ENCODE data around the gene TDP2. TPM values are rescaled to one million over a fixed set of nuclear protein-coding genes. Genes with fewer than 3 reads are reported as not detected.

TDP2 gene
- total and polyA plus RNA-seq, 9 donors, result 22.4 to 31.0 (median 26.7) TPM

- no peak for TF ChIP-seq POLR2A (IDR thresholded peaks at IDR 0.05)
- TF ChIP-seq EP300 (IDR thresholded peaks at IDR 0.05), result no peak
- Histone ChIP-seq H3K36me3 (no peaks in the 10 kb centered on the region), H3K9me3 (no peaks in the 10 kb centered on the region), H3K27ac (no peak overlapping the region), H3K4me1 (ENCODE audit: insufficient read depth) (no peaks in the 10 kb centered on the region), H3K4me3 (no peak overlapping the region), H3K27me3 (no peaks in the 10 kb centered on the region)
- intact Hi-C loops (cut with DNase I), result no loop called here
- 36 to 56% (median 48%) methylated on average over 5 of the region's 5 CpGs for WGBS, 3 donors
- no peak for DNase-seq
These were observed 35.0 kb downstream of the TDP2 start for GRCh38 chr6:24631671-24632070.

GRCh38 chr6:24630856-24631505 is 35.7 kb downstream of the TDP2 start:
- Histone ChIP-seq H3K4me3 (no peak overlapping the region), H3K9me3 (no peaks in the 10 kb centered on the region), H3K27ac (no peak overlapping the region), H3K36me3 (no peaks in the 10 kb centered on the region), H3K27me3 (no peaks in the 10 kb centered on the region), H3K4me1 (ENCODE audit: insufficient read depth) (no peaks in the 10 kb centered on the region)
- 72 to 77% (median 74%) methylated on average over 5 of the region's 5 CpGs for WGBS, 3 donors
- TF ChIP-seq, protein P1, sequence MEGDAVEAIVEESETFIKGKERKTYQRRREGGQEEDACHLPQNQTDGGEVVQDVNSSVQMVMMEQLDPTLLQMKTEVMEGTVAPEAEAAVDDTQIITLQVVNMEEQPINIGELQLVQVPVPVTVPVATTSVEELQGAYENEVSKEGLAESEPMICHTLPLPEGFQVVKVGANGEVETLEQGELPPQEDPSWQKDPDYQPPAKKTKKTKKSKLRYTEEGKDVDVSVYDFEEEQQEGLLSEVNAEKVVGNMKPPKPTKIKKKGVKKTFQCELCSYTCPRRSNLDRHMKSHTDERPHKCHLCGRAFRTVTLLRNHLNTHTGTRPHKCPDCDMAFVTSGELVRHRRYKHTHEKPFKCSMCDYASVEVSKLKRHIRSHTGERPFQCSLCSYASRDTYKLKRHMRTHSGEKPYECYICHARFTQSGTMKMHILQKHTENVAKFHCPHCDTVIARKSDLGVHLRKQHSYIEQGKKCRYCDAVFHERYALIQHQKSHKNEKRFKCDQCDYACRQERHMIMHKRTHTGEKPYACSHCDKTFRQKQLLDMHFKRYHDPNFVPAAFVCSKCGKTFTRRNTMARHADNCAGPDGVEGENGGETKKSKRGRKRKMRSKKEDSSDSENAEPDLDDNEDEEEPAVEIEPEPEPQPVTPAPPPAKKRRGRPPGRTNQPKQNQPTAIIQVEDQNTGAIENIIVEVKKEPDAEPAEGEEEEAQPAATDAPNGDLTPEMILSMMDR (IDR thresholded peaks at IDR 0.05), result no peak
- TF ChIP-seq EP300 (IDR thresholded peaks at IDR 0.05), result no peak
- no peak for TF ChIP-seq POLR2A (IDR thresholded peaks at IDR 0.05)
- intact Hi-C loops (cut with DNase I), result no loop called here
- DNase-seq, result no peak

DNA sequence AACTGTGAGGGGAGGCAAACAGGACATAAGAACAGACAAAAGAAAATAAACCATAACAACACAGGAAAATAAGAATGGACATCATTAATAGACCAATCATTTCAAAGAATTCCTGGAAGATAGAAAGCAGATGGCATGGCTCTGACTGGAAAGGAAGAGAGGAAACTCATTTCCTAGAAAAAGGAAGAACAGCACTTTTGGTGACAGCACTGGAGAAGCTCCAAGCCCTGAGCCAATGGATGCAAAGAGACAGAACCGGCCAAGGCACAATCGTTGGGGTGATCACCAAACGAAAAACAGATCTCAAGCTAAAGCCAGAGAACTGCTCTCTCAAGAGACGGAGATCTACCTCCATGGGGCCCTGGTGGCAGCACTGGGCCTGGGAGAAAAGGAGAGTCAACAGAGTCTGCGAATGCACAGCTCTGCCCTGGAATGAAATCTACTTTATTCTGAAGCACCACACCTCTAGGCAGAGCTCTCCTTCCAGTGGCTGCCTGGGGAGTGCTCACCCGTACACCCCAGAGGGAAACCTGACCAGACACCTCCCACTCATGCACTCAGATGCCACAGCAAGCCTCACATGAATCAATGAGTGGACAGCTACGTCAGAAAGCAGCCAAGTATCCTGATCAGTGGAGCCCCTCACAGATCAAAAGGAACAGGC is 44.9 kb downstream of the TDP2 start:
- TF ChIP-seq POLR2A (IDR thresholded peaks at IDR 0.05) (no peak), EP300 (IDR thresholded peaks at IDR 0.05) (no peak)
- TF ChIP-seq, protein P1 (IDR thresholded peaks at IDR 0.05), result no peak
- Histone ChIP-seq H3K4me3 (no peak overlapping the region), H3K36me3 (no peaks in the 10 kb centered on the region), H3K9me3 (no peaks in the 10 kb centered on the region), H3K4me1 (ENCODE audit: insufficient read depth) (no peaks in the 10 kb centered on the region), H3K27ac (no peak overlapping the region), H3K27me3 (no peaks in the 10 kb centered on the region)
- intact Hi-C loops (cut with DNase I), result no loop called here
- 64 to 67% (median 66%) methylated on average over 7 of the region's 7 CpGs for WGBS, 3 donors
- no peak for DNase-seq

DNA sequence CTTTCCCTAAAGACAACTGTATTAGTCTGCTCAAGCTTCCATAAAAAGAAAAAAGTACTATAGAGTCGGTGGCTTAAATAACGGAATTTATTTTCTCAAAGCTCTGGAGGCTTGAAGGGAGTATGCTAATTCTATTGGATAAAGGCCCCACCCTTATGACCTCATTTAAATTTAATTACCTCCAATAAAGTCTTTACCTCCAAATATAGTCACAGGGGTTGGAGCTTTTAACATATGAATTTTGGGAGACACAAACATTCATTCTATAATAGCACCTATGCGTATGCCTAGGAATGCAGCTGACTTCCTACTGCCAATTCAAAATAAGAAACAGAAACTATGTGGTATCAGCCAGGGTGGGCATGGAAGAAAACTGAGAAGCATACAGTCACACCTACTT is 46.1 kb downstream of the TDP2 start:
- no peaks in the 10 kb centered on the region for H3K27me3 ChIP-seq
- intact Hi-C loops (cut with DNase I), result no loop called here
- no peaks in the 10 kb centered on the region for H3K4me1 ChIP-seq (ENCODE audit: insufficient read depth)
- DNase-seq, result no peak
- no peak overlapping the region for H3K4me3 ChIP-seq
- TF ChIP-seq, protein P1 (IDR thresholded peaks at IDR 0.05), result no peak
- TF ChIP-seq EP300 (IDR thresholded peaks at IDR 0.05) (no peak), POLR2A (IDR thresholded peaks at IDR 0.05) (no peak)
- no peak overlapping the region for H3K27ac ChIP-seq
- no peaks in the 10 kb centered on the region for H3K9me3 ChIP-seq
- 87 to 89% (median 89%) methylated on average over 3 of the region's 3 CpGs for WGBS, 3 donors
- no peaks in the 10 kb centered on the region for H3K36me3 ChIP-seq

DNA sequence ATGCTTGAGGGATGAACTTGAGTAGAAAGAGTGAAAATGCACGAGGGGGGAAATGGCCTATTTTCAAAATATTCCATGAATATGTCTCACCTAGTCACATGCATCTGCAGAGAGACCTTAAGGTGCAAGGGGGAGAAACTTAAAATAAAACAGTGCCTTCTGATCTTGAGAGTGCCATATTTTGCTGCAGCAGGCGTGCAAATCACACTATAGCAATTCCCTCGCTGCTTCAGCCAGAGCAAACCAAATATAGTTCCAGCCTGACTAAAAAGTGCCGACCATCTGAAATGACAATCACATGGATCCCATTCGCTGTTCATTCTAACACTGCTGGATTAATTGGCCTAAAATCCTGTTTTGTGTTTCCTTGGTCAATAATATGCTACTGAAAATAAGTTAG is 47.0 kb downstream of the TDP2 start:
- 91 to 92% (median 91%) methylated on average over 5 of the region's 5 CpGs for WGBS, 3 donors
- no peaks in the 10 kb centered on the region for H3K36me3 ChIP-seq
- intact Hi-C loops (cut with DNase I), result no loop called here
- no peaks in the 10 kb centered on the region for H3K9me3 ChIP-seq
- DNase-seq, result no peak
- no peaks in the 10 kb centered on the region for H3K4me1 ChIP-seq (ENCODE audit: insufficient read depth)
- TF ChIP-seq, protein P1 (IDR thresholded peaks at IDR 0.05), result no peak
- no peak for TF ChIP-seq POLR2A (IDR thresholded peaks at IDR 0.05)
- TF ChIP-seq EP300 (IDR thresholded peaks at IDR 0.05), result no peak
- H3K4me3 ChIP-seq, result no peak overlapping the region
- H3K27ac ChIP-seq, result no peak overlapping the region
- no peaks in the 10 kb centered on the region for H3K27me3 ChIP-seq
